Mesenchymal stem cell (in vitro differentiated cells and primary cell): Measurements from ENCODE around the gene C19orf85.

Source experiments
- DNase-seq: peaks from one replicate; pipeline ENCODE4 v3.0.0-alpha.2; 2013
- H2AFZ ChIP-seq: one replicate; pipeline ENCODE4 v1.6.1; 2013; ENCODE audit warnings: low read depth, mild to moderate bottlenecking, control low read depth, inconsistent platforms, low read length, moderate library complexity
- H2AK5ac ChIP-seq: 2 replicates; pipeline ENCODE4 v1.6.1; 2013; ENCODE audit warnings: low read length, moderate library complexity, mild to moderate bottlenecking, inconsistent platforms; ENCODE audit not compliant: severe bottlenecking
- H2BK120ac ChIP-seq: one replicate; pipeline ENCODE4 v1.6.1; 2013; ENCODE audit warnings: low read depth, mild to moderate bottlenecking, inconsistent platforms, low read length, moderate library complexity
- H2BK12ac ChIP-seq, 2 experiments: one replicate each; pipeline ENCODE4 v1.6.1; 2013; ENCODE audit warnings: inconsistent platforms in 2 of 2, low read length in 2 of 2, mild to moderate bottlenecking in 2 of 2, moderate library complexity in 2 of 2, control low read depth in 1 of 2
- H2BK15ac ChIP-seq: one replicate; pipeline ENCODE4 v1.6.1; 2013; ENCODE audit warnings: mild to moderate bottlenecking, low read depth, inconsistent platforms; ENCODE audit not compliant: poor library complexity, severe bottlenecking
- H2BK5ac ChIP-seq: 2 replicates; pipeline ENCODE4 v1.6.1; 2013; ENCODE audit warnings: low read depth, mild to moderate bottlenecking, low read length, control low read depth, inconsistent platforms; ENCODE audit not compliant: poor library complexity, severe bottlenecking
- H3K14ac ChIP-seq, 2 experiments: one replicate each; pipeline ENCODE4 v1.6.1; 2013; ENCODE audit warnings: inconsistent platforms in 2 of 2, low read length in 2 of 2, control low read depth in 1 of 2, mild to moderate bottlenecking in 1 of 2, moderate library complexity in 1 of 2
- H3K18ac ChIP-seq, 2 experiments: one replicate each; pipeline ENCODE4 v1.6.1; 2013; ENCODE audit warnings: inconsistent platforms in 2 of 2, low read length in 2 of 2, control low read depth in 1 of 2, low read depth in 1 of 2, mild to moderate bottlenecking in 1 of 2
- H3K23ac ChIP-seq, 2 experiments: one replicate each; pipeline ENCODE4 v1.6.1; 2013; ENCODE audit warnings: inconsistent platforms in 2 of 2, low read length in 2 of 2, mild to moderate bottlenecking in 2 of 2, moderate library complexity in 2 of 2, control low read depth in 1 of 2
- H3K27ac ChIP-seq: 2 replicates; pipeline ENCODE4 v1.5.1; 2013; ENCODE audit warnings: mild to moderate bottlenecking, moderate library complexity, low read length, control low read depth, inconsistent platforms; ENCODE audit not compliant: poor library complexity, severe bottlenecking
- H3K27me3 ChIP-seq, 2 experiments: 2 replicates each; pipeline versions ENCODE4 v1.6.1 to v1.7.0; 2013; ENCODE audit warnings: low read length in 2 of 2, mild to moderate bottlenecking in 2 of 2, moderate library complexity in 2 of 2, control low read depth in 1 of 2, inconsistent platforms in 1 of 2; ENCODE audit not compliant: control insufficient read depth in 1 of 2, insufficient read depth in 1 of 2
- H3K36me3 ChIP-seq, 2 experiments: 2 replicates each; pipeline versions ENCODE4 v1.6.1 to v1.7.0; 2013; ENCODE audit warnings: low read length in 2 of 2, control low read depth in 1 of 2, inconsistent platforms in 1 of 2, low read depth in 1 of 2, mild to moderate bottlenecking in 1 of 2; ENCODE audit not compliant: insufficient read depth in 2 of 2, control insufficient read depth in 1 of 2
- H3K4ac ChIP-seq, 2 experiments: one replicate each; pipeline ENCODE4 v1.6.1; 2013; ENCODE audit warnings: inconsistent platforms in 2 of 2, low read length in 2 of 2, mild to moderate bottlenecking in 2 of 2, moderate library complexity in 2 of 2, control low read depth in 1 of 2, low read depth in 1 of 2
- H3K4me1 ChIP-seq: 2 replicates; pipeline ENCODE4 v1.6.1; 2013; ENCODE audit warnings: low read depth, low read length, control low read depth; ENCODE audit not compliant: control insufficient read depth, insufficient read depth
- H3K4me2 ChIP-seq: 2 replicates; pipeline ENCODE4 v1.6.1; 2013; ENCODE audit warnings: low read length, mild to moderate bottlenecking, inconsistent platforms; ENCODE audit not compliant: poor library complexity, severe bottlenecking
- H3K4me3 ChIP-seq, 2 experiments: 2 replicates each; pipeline versions ENCODE4 v1.5.1 to v1.7.0; 2013; ENCODE audit warnings: low read length in 2 of 2, mild to moderate bottlenecking in 2 of 2, control low read depth in 1 of 2, low read depth in 1 of 2; ENCODE audit not compliant: insufficient read depth in 1 of 2
- H3K79me1 ChIP-seq: replicated peaks from 2 replicates; pipeline ENCODE4 v1.6.1; 2013; ENCODE audit warnings: mild to moderate bottlenecking, control low read depth, low read length, inconsistent platforms; ENCODE audit not compliant: poor library complexity, severe bottlenecking
- H3K9ac ChIP-seq: 2 replicates; pipeline ENCODE4 v1.7.0; 2013; ENCODE audit warnings: mild to moderate bottlenecking, low read length, moderate library complexity
- H3K9me3 ChIP-seq: 2 replicates; pipeline ENCODE4 v1.7.0; 2013; ENCODE audit warnings: mild to moderate bottlenecking, low read length; ENCODE audit not compliant: control insufficient read depth
- H4K8ac ChIP-seq: one replicate; pipeline ENCODE4 v1.6.1; 2013; ENCODE audit warnings: inconsistent platforms, mild to moderate bottlenecking, low read length, moderate library complexity
- H4K91ac ChIP-seq: one replicate; pipeline ENCODE4 v1.6.1; 2013; ENCODE audit warnings: mild to moderate bottlenecking, low read length, inconsistent platforms
- WGBS: methylation state at CpG from one replicate; pipeline ENCODE4 v1.1.7; 2013; ENCODE audit warnings: mixed read lengths; 5-methylcytosine and 5-hydroxymethylcytosine counted together

The C19orf85 gene

DNA sequence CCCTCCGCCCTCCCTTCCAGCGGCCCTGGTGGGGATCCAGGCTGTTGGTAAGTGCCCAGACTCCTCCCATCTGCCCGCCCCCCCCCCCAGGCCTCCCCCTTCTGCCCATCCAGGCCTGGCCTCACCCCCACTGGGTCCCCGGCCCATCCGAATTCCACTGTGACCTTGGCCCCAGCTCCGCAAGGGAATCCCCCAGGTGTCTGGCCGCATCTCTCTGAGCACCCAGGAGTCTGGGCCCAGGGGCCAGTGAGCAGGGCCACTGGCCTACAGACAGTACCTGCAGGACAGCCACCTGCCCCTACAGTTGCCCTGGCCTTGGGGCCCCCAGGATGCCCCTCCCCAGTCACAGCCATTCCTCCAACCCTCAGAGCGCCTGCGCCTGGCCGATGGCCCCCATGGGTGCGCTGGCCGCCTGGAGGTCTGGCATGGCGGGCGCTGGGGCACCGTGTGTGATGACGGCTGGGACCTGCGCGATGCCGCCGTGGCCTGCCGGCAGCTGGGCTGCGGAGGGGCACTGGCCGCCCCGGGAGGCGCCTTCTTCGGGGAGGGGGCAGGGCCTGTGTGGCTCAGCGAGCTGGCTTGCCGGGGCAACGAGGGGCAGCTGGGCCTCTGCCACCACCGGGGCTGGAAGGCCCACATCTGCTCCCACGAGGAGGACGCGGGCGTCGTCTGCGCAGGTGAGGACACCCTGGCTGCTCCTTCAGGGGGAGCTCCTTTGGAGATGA is 24.6 kb upstream of the C19orf85 start:
- peak overlapping the region; percentile 89 for H2BK120ac ChIP-seq
- peak overlapping the region in 1 of 2 experiments; percentile 41 for H3K23ac ChIP-seq
- peak overlapping the region; percentile 46 for H3K4me2 ChIP-seq
- H3K27me3 ChIP-seq: no peaks in the 10 kb centered on the region
- peak overlapping the region; percentile 85 for H4K8ac ChIP-seq
- H3K4ac ChIP-seq: peak overlapping the region in 1 of 2 experiments; percentile 67
- no peak overlapping the region for H2BK15ac ChIP-seq
- H3K14ac ChIP-seq: no peak overlapping the region
- H3K18ac ChIP-seq: peak overlapping the region; percentile 19 to 92
- H2AFZ ChIP-seq: no peak overlapping the region
- H3K9me3 ChIP-seq: no peaks in the 10 kb centered on the region
- peaks cover 0 to 51% of the 10 kb centered on the region in 2 experiments for H3K36me3 ChIP-seq
- peaks cover 11% of the 10 kb centered on the region for H3K79me1 ChIP-seq
- no peak overlapping the region for H2BK5ac ChIP-seq
- peak overlapping the region; percentile 57 for H4K91ac ChIP-seq
- DNase-seq: no peak
- H2BK12ac ChIP-seq: peak overlapping the region in 1 of 2 experiments; percentile 80
- peaks cover 71% of the 10 kb centered on the region for H3K4me1 ChIP-seq
- peak overlapping the region; percentile 82 for H2AK5ac ChIP-seq
- whole genome bisulfite sequencing: 83% methylated on average over 35 of the region's 36 CpGs
- H3K9ac ChIP-seq: peak overlapping the region; percentile 89
- H3K4me3 ChIP-seq: peak overlapping the region in 1 of 2 experiments; percentile 73
- H3K27ac ChIP-seq: no peak overlapping the region

- Histone ChIP-seq H3K27me3 (no peaks in the 10 kb centered on the region), H3K4me2 (peak within 1 kb of the TSS; percentile 67), H2AK5ac (peak within 1 kb of the TSS; percentile 91), H3K36me3 (peaks cover 3 to 55% of the 10 kb centered on the region in 2 experiments), H3K9me3 (no peaks in the 10 kb centered on the region), H3K4me3 (peak within 1 kb of the TSS; percentile 34 to 78), H3K27ac (peak within 1 kb of the TSS; percentile 95), H2AFZ (no peak within 1 kb of the TSS), H3K14ac (peak within 1 kb of the TSS in 1 of 2 experiments; percentile 88), H3K4ac (peak within 1 kb of the TSS; percentile 88 to 89), H3K4me1 (peaks cover 72% of the 10 kb centered on the region), H2BK120ac (peak within 1 kb of the TSS; percentile 89), H3K23ac (peak within 1 kb of the TSS in 1 of 2 experiments; percentile 35), H2BK5ac (peak within 1 kb of the TSS; percentile 66), H3K79me1 (peaks cover 16% of the 10 kb centered on the region), H2BK12ac (peak within 1 kb of the TSS; percentile 92 to 95), H4K91ac (peak within 1 kb of the TSS; percentile 95), H2BK15ac (peak within 1 kb of the TSS; percentile 96), H3K18ac (peak within 1 kb of the TSS; percentile 88 to 92), H3K9ac (peak within 1 kb of the TSS; percentile 89), H4K8ac (peak within 1 kb of the TSS; percentile 86)
- 2% methylated on average over 9 of the region's 21 CpGs for WGBS
- DNase-seq: no peak
Observed at GRCh38 chr19:55487924-55488687, 23.6 kb upstream of the C19orf85 start, which contains the start of gene SSC5D. Gene SSC5D, plus strand, starts transcription at chr19:55488436. Its CDS starts 154 bp downstream, at chr19:55488590.

DNA sequence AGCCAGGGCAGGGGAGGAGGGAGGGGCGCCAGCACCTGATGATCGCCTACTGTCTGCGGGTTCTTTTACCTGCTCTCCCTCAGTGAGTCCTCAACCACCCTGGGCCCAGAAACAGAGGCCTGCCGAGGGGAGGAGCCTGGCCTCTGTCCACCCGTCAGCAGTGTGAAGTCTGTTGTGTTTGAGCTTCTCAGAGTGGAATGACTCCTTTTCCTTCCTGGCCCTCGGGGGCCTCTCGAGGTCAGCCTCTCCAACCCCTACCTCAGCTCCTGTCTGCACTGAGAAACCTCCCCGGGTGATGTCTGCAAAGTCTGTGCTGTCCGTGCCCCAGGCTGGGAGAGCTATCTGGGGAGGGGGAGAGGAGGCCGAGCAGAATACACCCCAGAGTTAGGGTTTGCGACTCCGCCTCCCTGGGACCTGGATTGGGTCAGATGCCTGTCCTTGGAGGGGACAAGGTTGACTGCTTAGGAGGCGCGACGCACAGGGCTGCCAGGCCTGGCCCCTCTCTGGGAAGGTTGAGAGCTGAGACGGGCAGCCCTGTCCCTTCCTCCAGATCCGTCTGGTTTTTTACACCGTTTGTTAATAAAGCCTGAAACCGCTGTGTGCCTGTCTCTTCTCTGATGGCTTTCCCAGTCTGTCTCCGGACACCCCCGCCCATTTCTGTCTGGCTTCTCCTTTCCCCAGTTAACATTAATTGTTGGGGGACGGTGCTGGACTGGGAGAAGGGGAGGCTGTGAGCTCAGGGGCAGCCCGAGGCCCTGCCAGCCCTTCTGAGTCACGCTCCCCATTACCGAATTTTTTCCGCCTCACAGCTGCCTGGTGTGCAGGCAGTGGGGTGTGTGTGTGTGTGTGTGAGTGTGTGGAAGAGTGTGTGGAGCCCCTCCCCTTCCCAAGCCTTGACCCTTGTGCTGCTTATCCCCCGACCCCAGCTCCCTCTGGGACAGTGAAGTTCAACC is 22.7 kb upstream of the C19orf85 start:
- Histone ChIP-seq H2BK15ac (peak overlapping the region; percentile 96), H3K4me1 (peaks cover 72% of the 10 kb centered on the region), H3K18ac (peak overlapping the region; percentile 88 to 91), H3K79me1 (peaks cover 19% of the 10 kb centered on the region), H3K27ac (peak overlapping the region; percentile 95), H3K27me3 (no peaks in the 10 kb centered on the region), H2BK12ac (peak overlapping the region; percentile 92 to 95), H2BK120ac (peak overlapping the region; percentile 98), H2AFZ (no peak overlapping the region), H3K9ac (peak overlapping the region; percentile 86), H3K4ac (peak overlapping the region; percentile 88 to 89), H2BK5ac (peak overlapping the region; percentile 66), H4K91ac (peak overlapping the region; percentile 95), H3K9me3 (no peaks in the 10 kb centered on the region), H3K36me3 (peaks cover 6 to 62% of the 10 kb centered on the region in 2 experiments), H3K23ac (peak overlapping the region in 1 of 2 experiments; percentile 35), H3K14ac (peak overlapping the region in 1 of 2 experiments; percentile 64), H2AK5ac (peak overlapping the region; percentile 87), H4K8ac (peak overlapping the region; percentile 86), H3K4me2 (peak overlapping the region; percentile 64), H3K4me3 (peak overlapping the region; percentile 32 to 78)
- WGBS: 3% methylated on average over 17 of the region's 27 CpGs
- DNase-seq: peak; percentile 99
